GM03348 (cell line): ENCODE measurements around the gene ZNF557.

ENCODE experiments used
- DNase-seq: peaks from one replicate; pipeline ENCODE4 v3.0.0; 2012; ENCODE audit warnings: low spot score

Gene ZNF557

DNA sequence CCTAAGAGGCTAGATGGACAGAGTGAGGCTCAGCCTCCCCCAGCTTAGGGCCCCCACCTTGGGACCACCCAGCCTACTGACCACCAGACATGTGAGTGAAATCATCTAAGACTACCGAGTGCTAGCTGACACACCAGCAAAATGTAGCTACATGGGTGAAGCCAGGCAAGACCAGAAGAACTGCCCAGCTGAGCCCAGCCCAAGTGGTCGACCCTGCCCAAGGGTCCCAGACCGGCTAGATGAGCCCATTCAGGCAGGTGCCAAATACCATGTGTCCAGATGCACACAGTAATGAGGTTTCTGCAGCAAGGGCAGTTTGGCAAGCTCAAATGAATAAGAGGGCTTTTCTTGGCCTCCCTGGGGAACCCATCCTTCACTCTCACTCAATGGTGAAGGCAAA is 56.6 kb downstream of the ZNF557 start:
- DNase-seq, result no peak

DNA sequence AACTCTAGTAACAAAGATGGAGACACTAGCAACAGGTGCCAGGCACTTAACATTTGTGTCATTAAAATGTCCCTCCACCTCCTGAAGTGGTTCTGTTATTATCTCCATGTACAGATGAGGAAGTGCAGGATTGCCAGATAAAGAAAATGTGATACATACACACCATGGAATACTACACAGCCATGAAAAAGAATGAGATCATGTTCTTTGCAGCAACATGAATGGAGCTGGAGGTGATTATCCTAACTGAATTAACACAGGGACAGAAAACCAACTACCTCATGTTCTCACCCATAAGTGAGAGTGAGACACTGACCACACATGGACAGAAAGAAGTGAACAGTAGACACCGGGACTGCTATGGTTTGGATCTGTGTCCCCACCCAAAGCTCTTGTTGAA is 60.5 kb downstream of the ZNF557 start:
- no peak for DNase-seq

DNA sequence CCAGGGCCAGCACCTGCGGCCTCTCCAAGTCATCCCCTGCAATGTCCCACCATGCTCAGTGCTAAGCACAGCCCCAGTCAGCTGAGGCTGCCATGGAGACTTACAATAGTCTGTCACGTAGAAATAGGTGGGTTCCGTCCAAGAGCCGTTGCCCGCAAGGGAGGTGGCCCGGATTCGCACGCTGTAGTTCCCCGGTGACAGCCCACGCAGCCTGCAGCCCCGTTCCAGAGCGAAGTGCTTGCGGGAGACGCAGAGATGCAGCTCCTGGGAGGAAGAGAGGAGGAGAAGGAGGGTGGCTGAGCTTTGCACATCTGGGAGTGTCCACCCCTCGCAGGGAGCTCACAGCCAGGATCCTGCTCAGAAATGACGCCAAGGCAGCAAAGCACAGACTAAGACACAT is 62.6 kb downstream of the ZNF557 start:
- DNase-seq, result no peak

DNA sequence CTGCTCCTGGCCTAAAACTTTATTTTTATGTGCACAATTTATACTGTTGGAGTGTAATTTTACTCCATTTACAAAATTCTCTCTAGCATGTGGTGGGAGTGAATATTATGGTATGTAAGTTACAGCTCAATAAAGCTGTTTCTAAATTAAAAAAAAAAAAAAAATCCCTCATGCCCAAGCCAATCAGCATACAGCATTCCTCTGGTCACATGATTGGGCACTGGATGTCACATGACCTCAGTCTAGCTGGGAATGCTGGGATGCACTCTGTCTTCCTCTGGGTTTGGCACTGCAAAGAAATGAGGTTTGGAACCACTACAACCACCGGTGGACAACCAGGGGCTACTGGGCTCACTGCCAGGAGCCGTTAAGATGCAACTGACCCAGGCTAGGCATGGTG is 67.6 kb downstream of the ZNF557 start:
- DNase-seq, result no peak
